ENCODE measurements around the gene SMAD2. TPM values are rescaled to one million over a fixed set of nuclear protein-coding genes. Genes with fewer than 3 reads are reported as not detected.

The SMAD2 gene
- total RNA-seq, 1 experiment from 2014 or later, result 124 TPM

- Histone ChIP-seq H3K36me3 (ENCODE audit: insufficient read depth, low read length, poor library complexity, severe bottlenecking) (no peaks in the 10 kb centered on the region), H3K4me3 (ENCODE audit: low read depth, low read length, poor library complexity, severe bottlenecking) (peak overlapping the region; percentile 96), H3K4me1 (ENCODE audit: insufficient read depth, low read length, poor library complexity, severe bottlenecking) (peaks cover 8% of the 10 kb centered on the region), H3K9me3 (ENCODE audit: low read depth, low read length, poor library complexity, severe bottlenecking) (no peaks in the 10 kb centered on the region), H3K27ac (ENCODE audit: low read depth, low read length, poor library complexity, severe bottlenecking) (peak overlapping the region; percentile 95), H3K27me3 (replicated peaks; ENCODE audit: insufficient read depth, low read depth, low read length, poor library complexity) (no peaks in the 10 kb centered on the region)
- intact Hi-C loops (cut with micrococcal nuclease; ENCODE audit: unreplicated experiment), result no loop called here
- BruUV-seq (replicated peaks), result TSS peak; percentile 90
- peak; percentile 98 for DNase-seq (ENCODE audit: low spot score)
- no peak for TF ChIP-seq EZH2 (IDR thresholded peaks at IDR 0.05; ENCODE audit: borderline replicate concordance, low read depth, low read length, poor library complexity, severe bottlenecking)
- no peak for TF ChIP-seq CTCF (conservative IDR thresholded peaks at IDR 0.05; ENCODE audit: low read depth, low read length)
- ChIA-PET CTCF (no interaction called here), POLR2A (ENCODE audit: low non-redundant PET) (no interaction called here)
Observed at GRCh38 chr18:47930931-47931717, 665 bp upstream of the SMAD2 start.

- ChIA-PET POLR2A (ENCODE audit: low non-redundant PET) (interaction anchor here (0.6 kb wide), 1 partner anchor 1737 kb away, joined by 9 read pairs; no protein-coding TSS in a partner anchor), CTCF (no interaction called here)
- H3K9me3 ChIP-seq (ENCODE audit: low read depth, low read length, poor library complexity, severe bottlenecking), result no peaks in the 10 kb centered on the region
- no peaks in the 10 kb centered on the region for H3K36me3 ChIP-seq (ENCODE audit: insufficient read depth, low read length, poor library complexity, severe bottlenecking)
- TF ChIP-seq CTCF (conservative IDR thresholded peaks at IDR 0.05; ENCODE audit: low read depth, low read length) (no peak), EZH2 (IDR thresholded peaks at IDR 0.05; ENCODE audit: borderline replicate concordance, low read depth, low read length, poor library complexity, severe bottlenecking) (no peak)
- no peak for DNase-seq (ENCODE audit: low spot score)
- peak overlapping the region; percentile 96 for H3K4me3 ChIP-seq (ENCODE audit: low read depth, low read length, poor library complexity, severe bottlenecking)
- intact Hi-C loops (cut with micrococcal nuclease; ENCODE audit: unreplicated experiment), result no loop called here
- no TSS peak for BruUV-seq (replicated peaks)
- H3K27me3 ChIP-seq (replicated peaks; ENCODE audit: insufficient read depth, low read depth, low read length, poor library complexity), result no peaks in the 10 kb centered on the region
- H3K27ac ChIP-seq (ENCODE audit: low read depth, low read length, poor library complexity, severe bottlenecking), result peak overlapping the region; percentile 83
- peaks cover 8% of the 10 kb centered on the region for H3K4me1 ChIP-seq (ENCODE audit: insufficient read depth, low read length, poor library complexity, severe bottlenecking)
Observed at GRCh38 chr18:47929681-47930198, 719 bp downstream of the SMAD2 start.

GRCh38 chr18:47928466-47928865 is 2.0 kb downstream of the SMAD2 start:
- ChIA-PET CTCF (no interaction called here), POLR2A (ENCODE audit: low non-redundant PET) (no interaction called here)
- H3K9me3 ChIP-seq (ENCODE audit: low read depth, low read length, poor library complexity, severe bottlenecking), result no peaks in the 10 kb centered on the region
- no peak for DNase-seq (ENCODE audit: low spot score)
- intact Hi-C loops (cut with micrococcal nuclease; ENCODE audit: unreplicated experiment), result no loop called here
- H3K27me3 ChIP-seq (replicated peaks; ENCODE audit: insufficient read depth, low read depth, low read length, poor library complexity), result no peaks in the 10 kb centered on the region
- TF ChIP-seq EZH2 (IDR thresholded peaks at IDR 0.05; ENCODE audit: borderline replicate concordance, low read depth, low read length, poor library complexity, severe bottlenecking) (no peak), CTCF (conservative IDR thresholded peaks at IDR 0.05; ENCODE audit: low read depth, low read length) (no peak)
- peak overlapping the region; percentile 96 for H3K4me3 ChIP-seq (ENCODE audit: low read depth, low read length, poor library complexity, severe bottlenecking)
- no peaks in the 10 kb centered on the region for H3K36me3 ChIP-seq (ENCODE audit: insufficient read depth, low read length, poor library complexity, severe bottlenecking)
- BruUV-seq (replicated peaks), result no TSS peak
- no peak overlapping the region for H3K27ac ChIP-seq (ENCODE audit: low read depth, low read length, poor library complexity, severe bottlenecking)
- H3K4me1 ChIP-seq (ENCODE audit: insufficient read depth, low read length, poor library complexity, severe bottlenecking), result peaks cover 8% of the 10 kb centered on the region

Data from A673 (cell line).